GM12874 (cell line): ENCODE measurements around the gene FKBP3.

Source experiments
- TF ChIP-seq, protein P1 (sequence below): IDR thresholded peaks from 2 replicates; pipeline ENCODE4 v1.5.1; 2011; ENCODE audit warnings: low read depth, mild to moderate bottlenecking, control low read depth, low read length, moderate library complexity; ENCODE audit not compliant: insufficient read depth

Gene FKBP3

DNA sequence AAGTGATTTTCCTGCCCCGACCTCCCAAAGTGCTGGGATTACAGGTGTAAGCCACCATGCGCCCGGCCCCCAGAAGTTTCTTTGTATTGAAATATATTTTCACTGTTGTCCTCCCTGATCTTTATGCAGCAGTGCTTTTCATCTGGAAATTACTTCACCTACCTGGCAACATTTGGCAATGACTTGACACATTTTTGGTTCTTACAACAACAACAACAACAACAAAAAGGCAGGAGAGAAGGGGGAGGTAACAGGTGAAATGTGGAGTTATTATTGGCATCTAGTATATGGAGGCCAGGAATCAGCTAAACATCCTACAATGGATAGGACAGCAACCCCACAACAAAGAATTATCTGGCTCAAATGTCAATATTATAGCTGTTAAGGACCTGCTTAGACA, 15.3 kb upstream of the FKBP3 start:
- TF ChIP-seq, protein P1, sequence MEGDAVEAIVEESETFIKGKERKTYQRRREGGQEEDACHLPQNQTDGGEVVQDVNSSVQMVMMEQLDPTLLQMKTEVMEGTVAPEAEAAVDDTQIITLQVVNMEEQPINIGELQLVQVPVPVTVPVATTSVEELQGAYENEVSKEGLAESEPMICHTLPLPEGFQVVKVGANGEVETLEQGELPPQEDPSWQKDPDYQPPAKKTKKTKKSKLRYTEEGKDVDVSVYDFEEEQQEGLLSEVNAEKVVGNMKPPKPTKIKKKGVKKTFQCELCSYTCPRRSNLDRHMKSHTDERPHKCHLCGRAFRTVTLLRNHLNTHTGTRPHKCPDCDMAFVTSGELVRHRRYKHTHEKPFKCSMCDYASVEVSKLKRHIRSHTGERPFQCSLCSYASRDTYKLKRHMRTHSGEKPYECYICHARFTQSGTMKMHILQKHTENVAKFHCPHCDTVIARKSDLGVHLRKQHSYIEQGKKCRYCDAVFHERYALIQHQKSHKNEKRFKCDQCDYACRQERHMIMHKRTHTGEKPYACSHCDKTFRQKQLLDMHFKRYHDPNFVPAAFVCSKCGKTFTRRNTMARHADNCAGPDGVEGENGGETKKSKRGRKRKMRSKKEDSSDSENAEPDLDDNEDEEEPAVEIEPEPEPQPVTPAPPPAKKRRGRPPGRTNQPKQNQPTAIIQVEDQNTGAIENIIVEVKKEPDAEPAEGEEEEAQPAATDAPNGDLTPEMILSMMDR: no peak

DNA sequence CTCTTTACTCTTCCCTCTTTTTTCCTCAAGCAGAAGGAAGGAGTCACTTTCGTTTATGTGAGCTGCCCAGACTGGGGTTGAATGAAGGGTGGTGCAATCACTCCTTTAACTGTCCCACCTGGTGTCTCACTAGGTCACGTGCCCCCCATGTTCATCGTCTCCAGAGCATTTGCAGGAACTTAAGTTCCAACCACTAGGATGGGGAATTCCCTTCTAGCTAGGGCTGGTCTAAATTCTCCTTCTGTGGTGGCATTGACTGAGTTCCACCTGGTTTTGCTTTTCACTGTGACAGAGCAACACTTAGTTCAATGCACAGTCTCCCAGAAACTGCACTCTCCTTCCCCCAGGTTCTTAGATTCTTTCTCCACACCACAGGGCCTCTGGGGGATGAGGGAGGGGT, 10.9 kb upstream of the FKBP3 start:
- TF ChIP-seq, protein P1: no peak

DNA sequence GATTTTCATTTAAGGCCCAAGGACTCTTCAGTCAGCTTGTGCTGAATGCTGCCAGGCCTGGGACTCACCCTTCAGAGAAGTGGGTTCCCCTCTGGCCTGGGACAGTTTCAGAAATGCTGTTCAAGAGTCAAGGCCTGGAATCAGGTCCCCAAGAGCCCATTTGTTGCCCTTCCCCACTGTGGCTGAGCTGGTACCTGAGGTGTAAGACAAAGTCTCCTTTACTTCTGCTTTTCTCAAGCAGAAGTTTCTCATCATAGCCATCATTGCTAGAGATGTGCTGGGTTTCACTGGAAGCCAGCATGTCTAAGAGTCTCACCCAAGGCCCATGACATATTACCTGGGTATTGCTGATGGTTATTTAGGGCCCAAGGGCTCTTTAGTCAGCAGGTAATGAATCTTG, 10.4 kb upstream of the FKBP3 start:
- TF ChIP-seq, protein P1: no peak

DNA sequence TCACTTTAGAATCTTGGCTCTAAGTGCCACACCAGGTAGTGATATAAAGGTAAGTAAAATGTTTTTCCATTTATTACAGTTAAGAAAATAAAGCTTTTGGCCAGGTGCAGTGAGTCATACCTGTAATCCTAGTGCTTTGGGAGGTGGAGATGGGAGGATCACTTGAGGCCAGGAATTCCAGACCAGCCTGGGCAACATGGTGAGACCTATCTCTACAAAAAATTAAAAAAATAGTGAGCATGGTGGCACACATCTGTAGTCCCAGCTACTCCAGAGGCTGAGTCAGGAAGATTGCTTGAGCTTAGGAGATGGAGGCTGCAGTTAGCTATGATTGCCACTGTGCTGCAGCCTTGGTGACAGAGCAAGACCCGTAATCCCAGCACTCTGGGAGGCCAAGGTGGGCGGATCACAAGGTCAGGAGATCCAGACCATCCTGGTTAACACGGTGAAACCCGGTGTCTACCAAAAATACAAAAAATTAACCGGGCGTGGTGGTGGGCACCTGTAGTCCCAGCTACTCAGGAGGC, 6.4 kb upstream of the FKBP3 start:
- TF ChIP-seq, protein P1: no peak

DNA sequence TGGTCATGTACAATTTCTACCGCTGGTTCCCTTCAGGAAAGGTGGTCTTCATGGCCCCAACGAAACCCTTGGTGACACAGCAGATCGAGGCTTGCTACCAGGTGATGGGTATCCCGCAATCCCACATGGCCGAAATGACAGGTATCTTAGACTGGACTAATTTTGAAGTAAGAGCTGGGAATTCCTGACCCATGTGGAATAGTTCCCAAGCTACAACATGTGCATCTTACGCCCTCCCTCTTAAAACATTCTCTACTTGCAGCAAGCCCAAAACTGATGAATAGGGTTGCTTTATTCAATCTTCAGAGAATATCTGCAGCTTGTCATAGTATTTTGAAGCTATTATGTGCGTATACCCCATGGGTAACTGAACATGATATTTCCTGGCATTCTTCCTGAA, 2.1 kb upstream of the FKBP3 start:
- TF ChIP-seq, protein P1: no peak

DNA sequence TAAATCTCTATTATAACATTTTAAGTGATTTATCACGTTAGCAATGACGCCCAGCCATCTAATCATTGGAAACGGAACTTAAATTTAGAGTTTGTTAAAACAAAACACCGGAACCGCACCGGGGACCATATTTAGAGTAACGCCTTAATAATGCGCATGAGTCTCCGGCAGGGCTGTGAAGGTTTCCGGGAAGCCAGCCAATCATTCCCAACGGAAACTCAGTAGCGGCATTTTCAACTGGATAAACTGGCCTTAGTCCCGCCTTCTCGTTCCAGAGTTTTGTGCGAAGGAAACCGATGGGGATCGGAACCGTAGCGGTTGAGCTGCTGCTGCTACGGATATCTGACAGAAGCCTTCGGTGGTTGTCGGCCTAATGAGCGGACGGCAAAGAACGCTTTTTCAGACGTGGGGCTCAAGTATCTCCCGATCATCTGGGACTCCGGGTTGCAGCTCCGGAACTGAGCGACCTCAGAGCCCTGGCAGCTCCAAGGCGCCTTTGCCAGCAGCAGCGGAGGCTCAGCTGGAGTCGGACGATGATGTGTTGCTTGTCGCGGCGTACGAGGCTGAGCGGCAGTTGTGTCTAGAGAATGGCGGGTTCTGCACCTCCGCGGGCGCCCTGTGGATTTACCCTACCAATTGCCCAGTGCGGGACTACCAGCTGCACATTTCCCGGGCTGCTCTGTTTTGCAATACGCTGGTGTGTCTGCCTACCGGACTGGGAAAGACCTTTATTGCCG, 1.5 kb upstream of the FKBP3 start, which contains the start of gene FANCM:
TSS of gene FANCM (plus strand) at position 272 of the 737 bp plus-strand sequence. CDS start at position 374, 102 bp downstream.
- TF ChIP-seq, protein P1: no peak

DNA sequence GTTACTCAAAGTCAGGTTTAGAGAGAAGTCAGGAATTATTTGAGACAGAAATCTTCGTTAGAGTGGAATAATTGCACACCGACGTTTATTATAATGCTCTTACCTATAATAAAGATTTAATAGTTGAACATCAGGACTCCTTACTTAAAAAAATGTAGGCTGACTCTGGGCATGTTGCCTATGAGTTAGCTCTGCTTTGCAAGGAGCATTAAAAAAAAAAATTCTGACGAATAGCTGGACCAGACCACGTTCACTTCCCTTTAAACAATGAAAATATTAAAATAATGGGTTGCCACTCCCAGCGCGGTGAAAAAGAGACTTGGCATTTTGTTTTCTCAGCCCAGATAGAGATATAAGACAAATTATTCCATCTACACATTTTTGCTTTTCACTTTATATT, 875 bp upstream of the FKBP3 start:
- TF ChIP-seq, protein P1: no peak
